ENCODE results near the gene FLRT3.
A peak's percentile ranks its signal among the peaks of the same experiment; 100 is the strongest.

FLRT3 gene

GRCh38 chr20:14288341-14289330 lies 48.8 kb downstream of the FLRT3 start:
- peak; percentile 69 for DNase-seq
- TF ChIP-seq CTCF (IDR thresholded peaks at IDR 0.05; ENCODE audit: low read depth, low read length, missing control alignments): no peak
- Histone ChIP-seq H3K36me3 (replicated peaks) (no peaks in the 10 kb centered on the region), H3K27me3 (replicated peaks) (no peaks in the 10 kb centered on the region), H3K4me3 (ENCODE audit: low read depth, low read length) (no peak overlapping the region), H3K27ac (peak overlapping the region; percentile 21)
- in situ Hi-C loops (cut with HindIII; ENCODE audit: low pct_ligation_motif_present, low sequenced_read_pairs): no loop called here

GRCh38 chr20:14284443-14284842 lies 53.0 kb downstream of the FLRT3 start:
- TF ChIP-seq CTCF (IDR thresholded peaks at IDR 0.05; ENCODE audit: low read depth, low read length, missing control alignments): no peak
- DNase-seq: no peak
- no peaks in the 10 kb centered on the region for H3K36me3 ChIP-seq (replicated peaks)
- no peaks in the 10 kb centered on the region for H3K27me3 ChIP-seq (replicated peaks)
- H3K4me3 ChIP-seq (ENCODE audit: low read depth, low read length): no peak overlapping the region
- no peak overlapping the region for H3K27ac ChIP-seq
- in situ Hi-C loops (cut with HindIII; ENCODE audit: low pct_ligation_motif_present, low sequenced_read_pairs): no loop called here

GRCh38 chr20:14282140-14282539 lies 55.3 kb downstream of the FLRT3 start:
- in situ Hi-C loops (cut with HindIII; ENCODE audit: low pct_ligation_motif_present, low sequenced_read_pairs): no loop called here
- H3K27ac ChIP-seq: no peak overlapping the region
- no peak for DNase-seq
- no peak for TF ChIP-seq CTCF (IDR thresholded peaks at IDR 0.05; ENCODE audit: low read depth, low read length, missing control alignments)
- H3K4me3 ChIP-seq (ENCODE audit: low read depth, low read length): no peak overlapping the region
- no peaks in the 10 kb centered on the region for H3K36me3 ChIP-seq (replicated peaks)
- no peaks in the 10 kb centered on the region for H3K27me3 ChIP-seq (replicated peaks)
